HepG2 (cell line): ENCODE measurements around the gene HSCB. TPM values are rescaled to one million over a fixed set of nuclear protein-coding genes. Genes with fewer than 3 reads are reported as not detected.
A peak's percentile ranks its signal among the peaks of the same experiment; 100 is the strongest.

Experiments used
- ATF7 ChIP-seq, 2 experiments: fragments of 450-650 bp in 1 of 2; sonication (generic) in 1 of 2; formaldehyde crosslinking in 1 of 2; IDR thresholded peaks; 2 replicates each; pipeline versions ENCODE4 v1.4.0 to v1.6.1; 2016 to 2020; ENCODE audit warnings: antibody characterized with exemption in 1 of 2, mild to moderate bottlenecking in 1 of 2, missing genetic modification reagents in 1 of 2
- HIC2 ChIP-seq: sonication (generic); formaldehyde crosslinking; IDR thresholded peaks from 2 replicates; pipeline ENCODE4 v1.9.0; 2022; ENCODE audit warnings: low read depth, missing genetic modification reagents
- KLF11 ChIP-seq: IDR thresholded peaks from 2 replicates; pipeline ENCODE4 v1.6.1; 2016; ENCODE audit warnings: missing compliant biosample characterization
- MAFG ChIP-seq: sonication (generic); formaldehyde crosslinking; IDR thresholded peaks from 2 replicates; pipeline ENCODE4 v1.5.1; 2020; ENCODE audit warnings: mild to moderate bottlenecking, missing genetic modification reagents
- PHF8 ChIP-seq: sonication (generic); formaldehyde crosslinking; IDR thresholded peaks from 2 replicates; pipeline ENCODE4 v1.5.0; 2020; ENCODE audit warnings: missing genetic modification reagents
- POGZ ChIP-seq: sonication (generic); formaldehyde crosslinking; IDR thresholded peaks from 2 replicates; pipeline ENCODE4 v1.4.0; 2020; ENCODE audit warnings: mild to moderate bottlenecking, missing genetic modification reagents
- RFX3 ChIP-seq: IDR thresholded peaks from 2 replicates; pipeline ENCODE4 v1.6.1; 2016; ENCODE audit warnings: missing biosample characterization, missing genetic modification reagents
- TFDP2 ChIP-seq: sonication (generic); formaldehyde crosslinking; IDR thresholded peaks from 2 replicates; pipeline ENCODE4 v1.4.0; 2020; ENCODE audit warnings: missing genetic modification reagents
- ZBTB37 ChIP-seq: sonication (generic); formaldehyde crosslinking; IDR thresholded peaks from 2 replicates; pipeline ENCODE4 v1.4.0; 2020; ENCODE audit warnings: mild to moderate bottlenecking, missing genetic modification reagents
- ZBTB4 ChIP-seq: sonication (generic); formaldehyde crosslinking; IDR thresholded peaks from 2 replicates; pipeline ENCODE4 v1.4.0; 2020; ENCODE audit warnings: missing genetic modification reagents, mild to moderate bottlenecking, borderline replicate concordance
- ZBTB8A ChIP-seq: sonication (generic); formaldehyde crosslinking; IDR thresholded peaks from 2 replicates; pipeline ENCODE4 v1.4.0; 2020; ENCODE audit warnings: mild to moderate bottlenecking, low read depth, missing genetic modification reagents, borderline replicate concordance
- ZFP36L2 ChIP-seq: sonication (generic); formaldehyde crosslinking; IDR thresholded peaks from 2 replicates; pipeline ENCODE4 v1.4.0; 2020; ENCODE audit warnings: missing genetic modification reagents
- ZNF136 ChIP-seq: sonication (generic); formaldehyde crosslinking; IDR thresholded peaks from 2 replicates; pipeline ENCODE4 v1.8.1; 2022; ENCODE audit warnings: low read depth, mild to moderate bottlenecking, moderate library complexity, missing genetic modification reagents
- ZNF24 ChIP-seq: fragments of 450-650 bp; IDR thresholded peaks from 2 replicates; pipeline ENCODE4 v1.6.1; 2017; ENCODE audit warnings: antibody characterized with exemption, mild to moderate bottlenecking
- ZNF574 ChIP-seq: sonication (generic); formaldehyde crosslinking; IDR thresholded peaks from 2 replicates; pipeline ENCODE4 v1.4.0; 2020; ENCODE audit warnings: missing genetic modification reagents
- polyA plus RNA-seq, 8 experiments: library from polyadenylated mRNA; depleted of rRNA in 3 of 8; stranded (reverse) in 7 of 8; unstranded in 1 of 8; fragments of >200 nt; fragmentation: Illumina TruSeq in 4 of 8; extraction: Trizol in 4 of 8; gene quantifications; 2 replicates each; pipeline versions ENCODE4 v1.2.1 to v1.2.3, GENCODE V29; 2011 to 2016; ENCODE audit warnings: low read depth in 4 of 8, missing spikeins in 1 of 8, mixed read lengths in 1 of 8; ENCODE audit not compliant: insufficient read depth in 1 of 8
- total RNA-seq, 5 experiments: library from RNA; depleted of rRNA; stranded (reverse); fragments of >200 nt; fragmentation: Illumina TruSeq; extraction: Trizol; gene quantifications; 2 replicates each; pipeline ENCODE4 v1.2.3, GENCODE V29; 2016; ENCODE audit warnings: low read depth in 1 of 5

HSCB gene
- total and polyA plus RNA-seq, 2 of the 13 experiments (the other 11 are each of a cell fraction or from before 2014, with no cell fraction given), result 15.4 to 20.9 TPM

- TF ChIP-seq ATF7 (IDR thresholded peaks at IDR 0.05), result no peak
- no peak for TF ChIP-seq ATF7 (CRISPR knock-in tag; IDR thresholded peaks at IDR 0.05)
- TF ChIP-seq ZBTB4, result no peak
- 0 out of 2 replicates have a peak, but pooled peaks have one; percentile 46 for TF ChIP-seq ZNF136 (CRISPR knock-in tag)
- TF ChIP-seq TFDP2, result no peak
- TF ChIP-seq ZNF574 (CRISPR knock-in tag), result peak; percentile 44
- TF ChIP-seq KLF11 (CRISPR knock-in tag), result no peak
- TF ChIP-seq RFX3 (CRISPR knock-in tag), result no peak
- no peak for TF ChIP-seq ZNF24
- TF ChIP-seq MAFG (CRISPR knock-in tag), result no peak
- TF ChIP-seq POGZ (CRISPR knock-in tag), result peak; percentile 52
- TF ChIP-seq PHF8 (CRISPR knock-in tag), result peak; percentile 25; the same call in 1 of the 2 replicates
- no peak for TF ChIP-seq ZFP36L2 (CRISPR knock-in tag)
- no peak for TF ChIP-seq ZBTB8A
- TF ChIP-seq HIC2, result no peak
- no peak for TF ChIP-seq ZBTB37
Measured at GRCh38 chr22:28783786-28784671, 42.2 kb downstream of the HSCB start (continued).
